GM12892 (cell line): ENCODE measurements around the gene FHAD1.
"Not testable (repeated sequence)": the region's sequence is repeated elsewhere in the genome, so short reads cannot be mapped to it uniquely, and the experiment has no call there.

Experiments used
- DNase-seq: peaks from one replicate; pipeline ENCODE4 v3.0.0; 2011; ENCODE audit not compliant: insufficient read length
- FAIRE-seq: peaks from 2 replicates; lab custom pipeline; 2011; peaks lifted over from hg19 to GRCh38; lab: Jason Lieb, UNC
- POLR2A ChIP-seq: IDR thresholded peaks from 2 replicates; pipeline ENCODE4 v1.6.1; 2011; ENCODE audit warnings: low read depth, low read length, control low read depth
- POLR2AphosphoS5 ChIP-seq: IDR thresholded peaks from 2 replicates; pipeline ENCODE4 v1.6.1; 2011; ENCODE audit warnings: low read depth, low read length, control low read depth
- TAF1 ChIP-seq: IDR thresholded peaks from 2 replicates; pipeline ENCODE4 v1.6.1; 2011; ENCODE audit warnings: low read depth, mild to moderate bottlenecking, control low read depth, low read length, borderline replicate concordance

FHAD1 gene

GRCh38 chr1:15431571-15431948 is 184.5 kb downstream of the FHAD1 start:
- DNase-seq (no peak), FAIRE-seq (no peak)
- no peak for TF ChIP-seq TAF1
- no peak for TF ChIP-seq POLR2A
- no peak for TF ChIP-seq POLR2AphosphoS5

- FAIRE-seq, result no peak
- no peak for TF ChIP-seq TAF1
- no peak for TF ChIP-seq POLR2A
- no peak for TF ChIP-seq POLR2AphosphoS5
- no peak for DNase-seq
Observed at GRCh38 chr1:15432324-15432723, 185.3 kb downstream of the FHAD1 start.

- no peak for TF ChIP-seq POLR2A
- no peak; the same call in 1 of the 2 replicates for TF ChIP-seq POLR2AphosphoS5
- TF ChIP-seq TAF1, result no peak
- FAIRE-seq (no peak), DNase-seq (no peak)
Observed at GRCh38 chr1:15433471-15433870, 186.4 kb downstream of the FHAD1 start.

- FAIRE-seq, result not testable (repeated sequence)
- peak; percentile 5 for DNase-seq
Observed at GRCh38 chr1:15434739-15435138, 187.7 kb downstream of the FHAD1 start.

GRCh38 chr1:15435239-15436077 is 188.4 kb downstream of the FHAD1 start:
- FAIRE-seq, result no peak
- TF ChIP-seq POLR2A, result peak; percentile 23; the same call in 1 of the 2 replicates
- peak; percentile 43; the same call in 1 of the 2 replicates for TF ChIP-seq POLR2AphosphoS5
- TF ChIP-seq TAF1, result no peak
- no peak for DNase-seq

GRCh38 chr1:15436881-15437442 is 189.9 kb downstream of the FHAD1 start:
- no peak for DNase-seq
- no peak for FAIRE-seq
- no peak for TF ChIP-seq POLR2AphosphoS5
- no peak for TF ChIP-seq POLR2A
- no peak for TF ChIP-seq TAF1

GRCh38 chr1:15439325-15439724 is 192.3 kb downstream of the FHAD1 start:
- FAIRE-seq, result no peak
- no peak for DNase-seq
- TF ChIP-seq POLR2AphosphoS5 (no peak), TAF1 (no peak), POLR2A (no peak)

GRCh38 chr1:15440357-15440756 is 193.3 kb downstream of the FHAD1 start:
- DNase-seq, result no peak
- TF ChIP-seq TAF1, result no peak
- no peak for TF ChIP-seq POLR2A
- TF ChIP-seq POLR2AphosphoS5, result no peak
- no peak for FAIRE-seq

- DNase-seq, result no peak
Observed at GRCh38 chr1:15441247-15441646, 194.2 kb downstream of the FHAD1 start.

GRCh38 chr1:15442119-15442518 is 195.1 kb downstream of the FHAD1 start:
- FAIRE-seq (no peak), DNase-seq (no peak)
- TF ChIP-seq POLR2A (no peak), POLR2AphosphoS5 (no peak), TAF1 (no peak)

More at GRCh38 chr1:15441247-15441646, 194.2 kb downstream of the FHAD1 start:
- FAIRE-seq, result no peak
- TF ChIP-seq POLR2AphosphoS5, result no peak

GRCh38 chr1:15442759-15443158 is 195.7 kb downstream of the FHAD1 start:
- FAIRE-seq (no peak), DNase-seq (no peak)
- TF ChIP-seq POLR2A, result no peak
- no peak for TF ChIP-seq POLR2AphosphoS5
- no peak for TF ChIP-seq TAF1

GRCh38 chr1:15443281-15443680 is 196.3 kb downstream of the FHAD1 start:
- FAIRE-seq (no peak), DNase-seq (no peak)
- TF ChIP-seq POLR2A (no peak), POLR2AphosphoS5 (no peak), TAF1 (no peak)
